HEK293T (cell line): Measurements from ENCODE around the gene SAV1.

ENCODE experiments used
- ARNT ChIP-seq: fragments of 450-650 bp; IDR thresholded peaks from 2 replicates; pipeline ENCODE4 v1.6.1; 2017; ENCODE audit warnings: mild to moderate bottlenecking
- BHLHE40 ChIP-seq: fragments of 450-650 bp; IDR thresholded peaks from 2 replicates; pipeline ENCODE4 v1.6.1; 2016; ENCODE audit warnings: mild to moderate bottlenecking, moderate library complexity, borderline replicate concordance
- CTBP1 ChIP-seq: fragments of 450-650 bp; IDR thresholded peaks from 2 replicates; pipeline ENCODE4 v1.6.1; 2016; ENCODE audit warnings: borderline replicate concordance
- ELF4 ChIP-seq: fragments of 450-650 bp; IDR thresholded peaks from 2 replicates; pipeline ENCODE4 v1.6.1; 2017; ENCODE audit warnings: antibody characterized with exemption
- FOXK2 ChIP-seq: fragments of 450-650 bp; IDR thresholded peaks from 2 replicates; pipeline ENCODE4 v1.6.1; 2016; ENCODE audit warnings: mild to moderate bottlenecking
- FOXM1 ChIP-seq: fragments of 450-650 bp; IDR thresholded peaks from 2 replicates; pipeline ENCODE4 v1.6.1; 2017; ENCODE audit warnings: mild to moderate bottlenecking, borderline replicate concordance
- L3MBTL2 ChIP-seq: fragments of 450-650 bp; conservative IDR thresholded peaks from 2 replicates; pipeline ENCODE4 v1.6.1; 2016; ENCODE audit warnings: mild to moderate bottlenecking
- LEF1 ChIP-seq: fragments of 450-650 bp; IDR thresholded peaks from 2 replicates; pipeline ENCODE4 v1.6.1; 2017; ENCODE audit warnings: mild to moderate bottlenecking, borderline replicate concordance
- SUZ12 ChIP-seq: fragments of 450-650 bp; IDR thresholded peaks from 2 replicates; pipeline ENCODE4 v1.6.1; 2016; ENCODE audit warnings: mild to moderate bottlenecking
- TARDBP ChIP-seq: fragments of 450-650 bp; IDR thresholded peaks from 2 replicates; pipeline ENCODE4 v1.6.1; 2016
- ZNF384 ChIP-seq: fragments of 450-650 bp; IDR thresholded peaks from 2 replicates; pipeline ENCODE4 v1.6.1; 2016

DNA sequence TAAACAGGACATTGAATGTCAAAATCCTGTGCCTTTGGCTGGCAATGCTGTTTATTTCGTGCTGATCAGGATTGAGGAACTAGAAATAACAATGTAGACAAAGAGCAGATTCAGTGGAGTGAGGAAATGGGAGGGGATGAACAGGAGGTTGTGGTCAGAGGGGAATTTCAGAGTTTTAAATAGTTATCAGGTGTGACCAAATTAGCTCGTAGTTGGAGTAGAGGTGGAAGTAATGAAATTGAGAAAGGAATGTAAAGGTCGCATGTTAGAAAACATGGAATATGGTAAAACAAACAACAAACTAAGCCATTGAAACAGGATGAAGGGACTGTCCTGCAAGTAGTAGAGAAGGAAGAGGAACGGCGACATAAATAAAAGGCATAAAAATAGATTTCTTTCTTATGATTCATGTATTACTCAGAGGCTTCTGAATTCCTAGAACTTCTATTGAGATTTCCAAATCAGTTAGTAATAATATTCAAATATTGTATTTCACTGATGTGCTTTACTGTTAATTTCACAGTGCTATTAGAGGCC is 9.5 kb upstream of the SAV1 start:
- TF ChIP-seq CTBP1 (no peak), ZNF384 (no peak), ARNT (no peak), BHLHE40 (no peak), ELF4 (no peak), FOXM1 (no peak), FOXK2 (no peak), SUZ12 (no peak), L3MBTL2 (no peak), TARDBP (no peak), LEF1 (no peak)
